Heart left ventricle (tissue), 13 donors: ENCODE results near the gene TBC1D7.

ENCODE experiments used
- POLR2A ChIP-seq, 2 donors: fragments of 450-650 bp; IDR thresholded peaks; one replicate each; pipeline ENCODE4 v1.6.1; 2017; ENCODE audit warnings: antibody characterized with exemption in 2 of 2, mild to moderate bottlenecking in 2 of 2, moderate library complexity in 2 of 2
- TF ChIP-seq, protein P1 (sequence below), 12 donors: fragments of 200-600 bp; sonication (generic) in 4 of 12; IDR thresholded peaks; one replicate each; pipeline versions ENCODE4 v1.5.0 to v1.8.0; 2018 to 2022; ENCODE audit warnings: antibody characterized with exemption in 12 of 12, mild to moderate bottlenecking in 5 of 12
- donor health status: ischemic (EF 13 %, LVEDD 7.1; RV severe dilation, severe dysfunction).
- donor health status: DM: no; HTN: yes; CAD: no.
- donor health status: DM: no; HTN: no; CAD: no.
- donor health status: ischemic (EF 25% LVEDD 6.9; RV normal size, moderate dysfunction).
- donor health status: ischemic (EF 25% LVEDD 5.7; RV mildly dilated, moderate dysfunction).
- donor health status: ischemic (EF 35%, LVEDD 5.7; RV mildly dilated, moderate dysfunction).
- donor health status: nonischemic (EF 11% LVEDD 7.7; RV severe dilation, severe dysfunction).
- donor health status: DM: yes; HTN: yes; CAD: no.
- donor health status: PGD.
- donor health status: ischemic (EF 29% LVEDD 5.4; RV normal size, mild dysfunction).
- donor health status: nonischemic (EF 23%, LVEDD 6.1; RV moderate dilation, normal function).

GRCh38 chr6:13358511-13358910, 30.2 kb upstream of the TBC1D7 start:
- TF ChIP-seq, protein P1, sequence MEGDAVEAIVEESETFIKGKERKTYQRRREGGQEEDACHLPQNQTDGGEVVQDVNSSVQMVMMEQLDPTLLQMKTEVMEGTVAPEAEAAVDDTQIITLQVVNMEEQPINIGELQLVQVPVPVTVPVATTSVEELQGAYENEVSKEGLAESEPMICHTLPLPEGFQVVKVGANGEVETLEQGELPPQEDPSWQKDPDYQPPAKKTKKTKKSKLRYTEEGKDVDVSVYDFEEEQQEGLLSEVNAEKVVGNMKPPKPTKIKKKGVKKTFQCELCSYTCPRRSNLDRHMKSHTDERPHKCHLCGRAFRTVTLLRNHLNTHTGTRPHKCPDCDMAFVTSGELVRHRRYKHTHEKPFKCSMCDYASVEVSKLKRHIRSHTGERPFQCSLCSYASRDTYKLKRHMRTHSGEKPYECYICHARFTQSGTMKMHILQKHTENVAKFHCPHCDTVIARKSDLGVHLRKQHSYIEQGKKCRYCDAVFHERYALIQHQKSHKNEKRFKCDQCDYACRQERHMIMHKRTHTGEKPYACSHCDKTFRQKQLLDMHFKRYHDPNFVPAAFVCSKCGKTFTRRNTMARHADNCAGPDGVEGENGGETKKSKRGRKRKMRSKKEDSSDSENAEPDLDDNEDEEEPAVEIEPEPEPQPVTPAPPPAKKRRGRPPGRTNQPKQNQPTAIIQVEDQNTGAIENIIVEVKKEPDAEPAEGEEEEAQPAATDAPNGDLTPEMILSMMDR (IDR thresholded peaks at IDR 0.05): no peak
- no peak for TF ChIP-seq POLR2A (IDR thresholded peaks at IDR 0.05)
